Measurements from ENCODE around the gene RGS4.

The RGS4 gene

GRCh38 chr1:163069142-163069541 lies at the start of gene RGS4:
Gene RGS4 (plus strand): TSS chr1:163069361. CDS start chr1:163069485, 124 bp downstream.
- DNase-seq: no peak

- no peak for DNase-seq
These were observed 47.0 kb upstream of the RGS4 start for GRCh38 chr1:163022129-163022528.

DNA sequence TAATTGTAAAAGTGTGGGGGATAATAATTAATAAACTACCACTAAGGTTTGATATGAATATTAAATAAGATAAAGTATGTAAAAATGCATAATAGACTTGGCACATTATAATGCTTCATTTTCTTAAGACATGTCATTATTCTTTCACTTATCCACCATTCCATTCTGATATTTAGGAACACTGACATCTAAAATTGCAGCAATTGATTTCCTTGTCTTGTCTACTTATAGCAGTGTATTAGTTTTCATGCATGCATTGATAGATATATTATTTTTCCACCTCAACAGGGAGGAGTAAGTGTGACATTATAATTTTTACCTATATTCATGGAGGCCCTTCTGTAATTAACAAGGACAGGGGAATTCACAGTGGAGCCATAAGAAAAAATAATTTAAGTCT lies 41.6 kb upstream of the RGS4 start:
- no peak for DNase-seq

DNA sequence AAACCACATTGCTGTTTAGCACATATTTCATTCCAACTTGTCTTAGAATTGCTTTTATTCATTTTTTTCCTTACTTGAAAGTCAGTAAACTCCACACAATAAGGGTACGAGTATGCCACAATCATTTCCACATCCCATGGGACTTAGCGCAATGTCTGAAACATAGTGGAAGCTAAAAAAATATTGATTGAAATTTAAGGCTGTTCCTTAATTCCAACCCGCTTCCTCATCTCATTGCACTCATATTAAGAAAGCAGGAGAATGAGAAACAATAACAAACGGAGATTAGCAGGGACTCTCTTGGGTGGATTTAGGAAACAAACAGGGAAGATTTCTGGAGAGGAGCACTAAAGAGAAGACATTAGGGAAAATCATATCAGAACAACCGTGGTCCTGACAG lies 39.3 kb upstream of the RGS4 start:
- no peak for DNase-seq

DNA sequence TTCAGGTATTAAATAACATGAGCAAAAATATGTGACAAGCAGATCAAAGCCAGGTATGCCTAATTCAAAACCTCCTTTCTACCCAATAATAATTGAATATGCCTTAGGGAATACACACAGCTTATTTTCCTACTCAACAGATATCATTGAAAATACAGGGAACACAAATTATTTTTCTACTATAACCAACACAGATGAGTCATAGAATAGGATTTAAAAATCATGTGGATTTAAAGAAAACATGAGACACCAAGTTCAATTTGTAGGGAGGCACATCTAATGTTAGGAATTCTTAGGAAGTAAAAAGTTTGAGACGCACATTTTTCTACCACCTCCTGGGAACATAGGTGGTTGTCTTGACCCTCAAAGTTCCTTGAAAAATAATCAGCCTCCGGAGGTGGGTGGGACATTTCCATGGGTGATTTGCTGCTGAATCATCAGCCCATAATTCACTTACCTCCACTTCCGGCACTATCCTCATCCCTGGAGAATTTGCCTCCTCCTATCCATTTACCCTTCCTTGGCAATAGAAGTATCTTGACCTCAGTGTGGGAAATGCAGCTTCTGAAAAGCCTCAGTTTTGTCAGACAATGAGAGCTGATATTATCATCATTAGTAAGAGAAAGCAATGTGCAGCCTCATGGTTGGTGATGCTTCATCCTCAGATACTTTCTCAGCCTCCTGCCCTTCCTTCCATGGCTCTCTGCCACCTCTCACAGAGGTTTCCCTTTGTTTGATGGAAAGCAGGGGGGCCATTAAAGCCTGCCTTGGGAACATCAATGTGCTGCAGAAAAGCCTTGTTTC lies 33.5 kb upstream of the RGS4 start:
- DNase-seq: no peak

DNA sequence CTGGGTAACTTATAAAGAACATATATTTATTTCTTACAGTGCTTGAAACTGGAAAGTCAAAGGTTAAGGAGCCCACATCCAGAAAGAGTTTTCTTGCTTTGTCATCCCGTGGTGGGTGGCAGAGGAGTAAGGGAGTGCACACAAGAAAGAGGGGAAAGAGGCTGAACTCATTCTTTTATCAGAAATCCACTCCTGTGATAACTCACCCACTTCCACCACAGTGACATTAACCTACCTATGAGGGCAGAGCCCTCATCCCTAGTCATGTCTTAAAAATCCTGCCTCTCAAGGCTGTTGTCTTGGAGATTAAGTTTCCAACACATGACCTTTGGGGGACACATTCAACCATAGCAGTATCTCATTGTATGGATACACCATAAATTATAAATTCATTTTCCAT lies 32.5 kb upstream of the RGS4 start:
- DNase-seq: no peak

DNA sequence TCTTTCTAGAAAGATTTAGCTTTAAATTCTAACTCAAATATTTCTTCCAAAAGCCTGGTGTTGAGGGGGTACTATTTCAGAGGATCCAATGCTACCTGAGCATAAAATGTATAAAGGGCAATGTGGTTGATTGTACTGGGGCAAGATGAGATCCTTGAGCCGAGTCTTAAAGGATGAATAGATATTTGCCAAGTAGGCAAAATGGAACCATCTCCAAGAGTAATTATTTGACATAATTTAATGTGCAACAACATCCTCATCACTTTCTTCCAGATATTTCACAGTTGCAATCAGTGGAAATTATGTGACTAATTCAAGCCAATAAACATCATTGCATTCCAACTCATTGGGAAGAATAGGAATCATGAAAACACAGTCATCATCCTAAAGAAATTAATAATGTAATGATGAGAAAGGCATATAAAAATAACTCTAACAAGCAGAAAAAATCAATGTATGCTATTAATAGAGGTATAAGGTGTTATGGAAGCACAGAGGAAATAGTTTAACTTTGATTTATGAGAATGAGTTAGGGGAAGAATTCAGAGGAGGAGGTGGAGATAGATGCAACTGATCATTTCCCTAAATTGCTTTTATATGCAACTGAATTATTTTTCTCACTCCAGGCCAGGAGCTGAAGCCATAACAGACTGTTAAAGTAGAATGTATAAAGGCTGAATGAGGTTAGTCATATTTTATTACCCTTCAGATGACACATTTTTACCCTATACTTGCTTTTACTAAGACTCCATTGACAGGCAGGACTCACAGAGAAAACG lies 30.0 kb upstream of the RGS4 start:
- DNase-seq: no peak

DNA sequence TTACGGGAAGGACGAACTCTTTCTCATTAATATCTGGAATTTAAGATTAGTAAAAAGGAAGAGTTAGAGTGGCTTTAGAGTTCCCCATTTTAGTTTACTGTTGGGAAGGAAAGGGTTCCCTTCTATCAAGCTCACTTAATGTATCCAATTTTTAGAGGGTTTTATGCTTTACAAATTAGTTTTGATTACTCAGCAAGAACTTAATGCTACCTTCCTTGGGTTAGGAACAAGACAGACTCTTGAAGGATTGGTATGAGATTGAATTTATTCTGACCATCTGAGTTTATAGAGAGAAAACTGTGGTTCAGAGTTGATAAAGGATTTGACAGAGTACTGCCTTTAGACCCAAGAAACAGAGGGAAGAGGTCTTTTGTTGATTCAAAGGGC lies 29.5 kb upstream of the RGS4 start:
- DNase-seq: no peak

GRCh38 chr1:163046071-163046470 lies 23.1 kb upstream of the RGS4 start:
- no peak for DNase-seq

GRCh38 chr1:163047951-163048659 lies 21.1 kb upstream of the RGS4 start:
- DNase-seq: no peak

DNA sequence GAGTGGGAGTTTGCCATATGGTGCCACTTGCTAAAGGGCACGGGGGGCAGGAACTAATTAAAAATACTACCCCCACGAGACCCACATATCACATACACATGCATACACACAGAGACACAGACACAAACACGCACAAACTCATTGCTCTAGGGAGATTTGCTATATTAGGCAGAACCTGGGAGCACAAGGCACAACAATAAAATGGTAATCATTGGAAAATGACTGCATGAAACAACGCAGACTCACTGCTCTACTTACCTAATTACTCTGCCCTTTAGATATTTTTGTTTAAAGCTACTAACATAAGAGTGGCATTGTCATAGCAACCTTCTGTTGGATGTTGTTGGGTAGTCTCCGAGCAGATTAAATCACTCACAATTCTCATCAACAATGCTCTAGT lies 20.3 kb upstream of the RGS4 start:
- no peak for DNase-seq

DNA sequence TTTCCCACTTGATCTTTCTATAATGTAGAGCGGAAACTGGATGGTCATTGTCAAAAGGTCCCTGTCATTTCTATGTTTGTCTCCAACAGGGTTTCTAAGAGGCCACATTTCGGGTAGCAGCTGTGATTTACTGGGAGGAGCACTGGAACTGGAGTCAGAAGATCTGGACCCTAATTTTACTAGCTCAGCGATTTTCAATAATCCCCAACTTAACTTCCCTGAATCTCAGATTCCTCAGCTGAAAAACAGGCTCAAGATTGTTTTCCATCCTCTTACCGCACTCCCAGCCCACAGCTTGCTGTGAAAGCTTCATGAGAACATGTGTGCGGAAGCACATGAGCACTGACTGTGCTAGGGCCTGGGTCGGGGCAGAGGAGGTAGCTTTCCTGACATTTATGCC lies 19.9 kb upstream of the RGS4 start:
- DNase-seq: no peak

- no peak for DNase-seq
These were observed 18.7 kb upstream of the RGS4 start for GRCh38 chr1:163050496-163050895.

- no peak for DNase-seq
These were observed 15.0 kb upstream of the RGS4 start for GRCh38 chr1:163054181-163054591.

GRCh38 chr1:163055005-163055404 lies 14.2 kb upstream of the RGS4 start:
- DNase-seq: no peak

- DNase-seq: no peak
These were observed 13.6 kb upstream of the RGS4 start for GRCh38 chr1:163055531-163055930.

DNA sequence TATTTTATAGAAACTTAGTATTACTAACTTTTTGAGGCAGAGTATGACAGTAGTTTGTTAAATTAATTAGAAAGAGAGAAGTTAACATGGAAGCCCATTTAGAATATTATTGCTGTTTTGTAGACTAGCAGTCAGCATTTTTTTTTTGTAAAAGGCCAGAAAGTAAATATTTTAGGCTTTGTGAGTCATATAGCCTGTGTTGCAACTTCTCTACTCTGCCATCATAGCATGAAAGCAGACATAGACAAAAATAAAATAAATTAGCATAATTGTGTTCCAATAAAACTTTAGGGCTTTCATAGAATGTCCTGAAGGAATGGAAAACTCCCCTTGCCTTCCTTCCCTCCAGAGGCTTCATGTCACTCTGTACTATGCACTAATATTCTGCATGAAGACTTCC lies 12.3 kb upstream of the RGS4 start:
- DNase-seq: no peak

- DNase-seq: no peak
These were observed 8.7 kb upstream of the RGS4 start for GRCh38 chr1:163060343-163061007.

DNA sequence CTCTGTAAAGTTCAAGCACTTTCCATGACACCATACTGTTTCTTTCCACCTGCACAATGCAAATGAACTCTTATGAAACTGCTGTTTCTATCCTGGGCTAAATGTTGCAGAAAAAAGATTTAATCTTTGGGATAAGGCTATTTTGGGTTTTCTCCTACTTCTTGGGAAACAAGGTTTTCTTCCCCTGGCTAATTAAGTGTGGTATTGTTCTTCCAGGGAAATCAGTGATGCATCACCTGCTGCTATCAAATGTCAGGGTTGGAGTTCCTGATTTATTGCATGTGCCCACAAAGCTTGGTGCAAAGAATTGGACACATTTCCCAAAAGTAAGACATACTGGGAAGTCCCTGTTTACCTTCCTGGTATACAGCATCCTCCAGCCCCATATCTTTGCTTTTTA lies 6.0 kb upstream of the RGS4 start:
- DNase-seq: no peak

- no peak for DNase-seq
These were observed 5.6 kb upstream of the RGS4 start for GRCh38 chr1:163063610-163064009.

- DNase-seq: no peak
These were observed 3.0 kb upstream of the RGS4 start for GRCh38 chr1:163066168-163066567.

DNA sequence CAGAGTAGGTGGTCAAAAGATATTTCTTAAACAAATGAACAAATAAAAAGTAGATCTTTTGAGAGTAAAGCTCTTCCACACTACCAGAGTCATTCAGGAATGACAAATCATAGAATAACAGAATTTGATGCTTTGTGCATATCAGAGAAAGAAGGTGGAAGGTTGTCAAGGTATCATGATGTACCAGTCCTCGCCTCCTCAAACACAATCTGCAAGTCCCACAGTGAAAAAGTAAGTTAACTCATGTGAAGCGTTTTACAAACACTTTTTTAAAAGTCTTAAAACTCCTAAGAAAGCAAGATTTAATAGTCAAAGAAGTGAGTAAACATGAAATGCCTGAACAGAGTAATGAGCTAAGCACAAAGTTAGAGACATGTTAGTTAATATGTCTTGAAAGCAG lies 2.5 kb upstream of the RGS4 start:
- no peak for DNase-seq

GRCh38 chr1:163068716-163069115 lies 445 bp upstream of the RGS4 start:
- no peak for DNase-seq
